Right lobe of liver (tissue), 4 donors: ENCODE measurements around the gene PCSK4.

Experiments used
- CTCF ChIP-seq, 4 donors: fragments of 200-600 bp in 3 of 4; fragments of 450-650 bp in 1 of 4; IDR thresholded peaks; one replicate each; pipeline versions ENCODE4 v1.5.1 to v1.8.0; 2016 to 2022; ENCODE audit warnings: antibody characterized with exemption in 4 of 4, mild to moderate bottlenecking in 2 of 4
- POLR2A ChIP-seq: fragments of 450-650 bp; IDR thresholded peaks from one replicate; pipeline ENCODE4 v1.6.1; 2017; ENCODE audit warnings: antibody characterized with exemption, mild to moderate bottlenecking
- donor health status: DM: no; HTN: no; CAD: no.
- donor health status: DM: no; HTN: no; CAD: no.
- donor health status: DM: no; HTN: yes; CAD: no.

GRCh38 chr19:1465191-1466016, 24.7 kb downstream of the PCSK4 start:
- TF ChIP-seq CTCF (IDR thresholded peaks at IDR 0.05) (peak; percentile 35 to 67 (median 48)), POLR2A (no peak)
